Thyroid gland (tissue), 4 donors: ENCODE data around the gene EML4. TPM values are rescaled to one million over a fixed set of nuclear protein-coding genes. Genes with fewer than 3 reads are reported as not detected.

ENCODE experiments used
- DNase-seq, 2 donors: peaks; one replicate each; pipeline ENCODE4 v3.0.0-alpha.2; 2019
- H3K27ac ChIP-seq, 3 donors: fragments of 200-600 bp; sonication (generic); 1 replicate in 2 of 3; 2 replicates in 1 of 3; pipeline ENCODE4 v1.5.1; 2016 to 2019; ENCODE audit warnings: mild to moderate bottlenecking in 1 of 3, moderate library complexity in 1 of 3
- H3K27me3 ChIP-seq: fragments of 200-600 bp; sonication (generic); one replicate; pipeline ENCODE4 v1.5.1; 2019
- H3K36me3 ChIP-seq, 2 donors: fragments of 200-600 bp; sonication (generic); one replicate each; pipeline ENCODE4 v1.5.1; 2016 to 2019
- H3K4me1 ChIP-seq, 2 donors: fragments of 200-600 bp; sonication (generic); one replicate each; pipeline ENCODE4 v1.5.1; 2017 to 2019
- H3K4me3 ChIP-seq, 3 donors: fragments of 200-600 bp; sonication (generic); replicated peaks in 1 of 3; 1 replicate in 2 of 3; 2 replicates in 1 of 3; pipeline ENCODE4 v1.5.1; 2016; ENCODE audit warnings: mild to moderate bottlenecking in 1 of 3
- H3K9me3 ChIP-seq: fragments of 200-600 bp; sonication (generic); one replicate; pipeline ENCODE4 v1.5.1; 2017
- POLR2A ChIP-seq, 2 donors: fragments of 450-650 bp; IDR thresholded peaks; one replicate each; pipeline ENCODE4 v1.6.1; 2017; ENCODE audit warnings: antibody characterized with exemption in 2 of 2, mild to moderate bottlenecking in 2 of 2, moderate library complexity in 1 of 2
- WGBS, 2 donors: methylation state at CpG; one replicate each; pipeline ENCODE4 v1.1.5; 2017; 5-methylcytosine and 5-hydroxymethylcytosine counted together
- intact Hi-C: fragments of 100-400 bp; cut with DNase I; formaldehyde crosslinking; loops from one replicate; pipeline ENCODE4 v1.15.1; 2023
- total RNA-seq, 4 donors: library from RNA; depleted of rRNA; stranded (reverse); fragments of >200 nt; gene quantifications; one replicate each; pipeline ENCODE4 v1.2.3, GENCODE V29; 2016
- TF ChIP-seq, protein P1 (sequence below), 6 experiments: fragments of 200-600 bp in 3 of 6; fragments of 450-650 bp in 3 of 6; sonication (generic) in 3 of 6; IDR thresholded peaks; one replicate each; pipeline ENCODE4 v1.5.1; 2016 to 2019; ENCODE audit warnings: antibody characterized with exemption in 6 of 6, mild to moderate bottlenecking in 2 of 6, inconsistent platforms in 1 of 6, moderate library complexity in 1 of 6

The EML4 gene
- total RNA-seq, 4 donors from 2014 or later, result 52.5 to 67.2 (median 64.7) TPM

GRCh38 chr2:42290005-42290404 lies 120.9 kb downstream of the EML4 start:
- Histone ChIP-seq H3K27me3 (no peaks in the 10 kb centered on the region), H3K27ac (no peak overlapping the region), H3K4me1 (no peaks in the 10 kb centered on the region), H3K4me3 (no peak overlapping the region), H3K36me3 (peaks cover 2 to 5% of the 10 kb centered on the region in 2 donors), H3K9me3 (no peaks in the 10 kb centered on the region)
- WGBS, 2 donors, result 96 to 97% methylated on average over 8 of the region's 8 CpGs
- intact Hi-C loops, result no loop called here
- DNase-seq, result no peak
- TF ChIP-seq POLR2A (IDR thresholded peaks at IDR 0.05), result no peak
- TF ChIP-seq, protein P1, sequence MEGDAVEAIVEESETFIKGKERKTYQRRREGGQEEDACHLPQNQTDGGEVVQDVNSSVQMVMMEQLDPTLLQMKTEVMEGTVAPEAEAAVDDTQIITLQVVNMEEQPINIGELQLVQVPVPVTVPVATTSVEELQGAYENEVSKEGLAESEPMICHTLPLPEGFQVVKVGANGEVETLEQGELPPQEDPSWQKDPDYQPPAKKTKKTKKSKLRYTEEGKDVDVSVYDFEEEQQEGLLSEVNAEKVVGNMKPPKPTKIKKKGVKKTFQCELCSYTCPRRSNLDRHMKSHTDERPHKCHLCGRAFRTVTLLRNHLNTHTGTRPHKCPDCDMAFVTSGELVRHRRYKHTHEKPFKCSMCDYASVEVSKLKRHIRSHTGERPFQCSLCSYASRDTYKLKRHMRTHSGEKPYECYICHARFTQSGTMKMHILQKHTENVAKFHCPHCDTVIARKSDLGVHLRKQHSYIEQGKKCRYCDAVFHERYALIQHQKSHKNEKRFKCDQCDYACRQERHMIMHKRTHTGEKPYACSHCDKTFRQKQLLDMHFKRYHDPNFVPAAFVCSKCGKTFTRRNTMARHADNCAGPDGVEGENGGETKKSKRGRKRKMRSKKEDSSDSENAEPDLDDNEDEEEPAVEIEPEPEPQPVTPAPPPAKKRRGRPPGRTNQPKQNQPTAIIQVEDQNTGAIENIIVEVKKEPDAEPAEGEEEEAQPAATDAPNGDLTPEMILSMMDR (IDR thresholded peaks at IDR 0.05), result no peak

- Histone ChIP-seq H3K9me3 (no peaks in the 10 kb centered on the region), H3K36me3 (peaks cover 12% of the 10 kb centered on the region in 2 donors), H3K27ac (no peak overlapping the region), H3K4me3 (no peak overlapping the region), H3K27me3 (no peaks in the 10 kb centered on the region), H3K4me1 (no peaks in the 10 kb centered on the region)
- no peak for DNase-seq
- 98 to 99% methylated on average over 8 of the region's 8 CpGs for WGBS, 2 donors
- TF ChIP-seq, protein P1 (IDR thresholded peaks at IDR 0.05), result no peak
- TF ChIP-seq POLR2A (IDR thresholded peaks at IDR 0.05), result no peak
- intact Hi-C loops, result no loop called here
These were observed 123.9 kb downstream of the EML4 start for GRCh38 chr2:42293019-42293418.

DNA sequence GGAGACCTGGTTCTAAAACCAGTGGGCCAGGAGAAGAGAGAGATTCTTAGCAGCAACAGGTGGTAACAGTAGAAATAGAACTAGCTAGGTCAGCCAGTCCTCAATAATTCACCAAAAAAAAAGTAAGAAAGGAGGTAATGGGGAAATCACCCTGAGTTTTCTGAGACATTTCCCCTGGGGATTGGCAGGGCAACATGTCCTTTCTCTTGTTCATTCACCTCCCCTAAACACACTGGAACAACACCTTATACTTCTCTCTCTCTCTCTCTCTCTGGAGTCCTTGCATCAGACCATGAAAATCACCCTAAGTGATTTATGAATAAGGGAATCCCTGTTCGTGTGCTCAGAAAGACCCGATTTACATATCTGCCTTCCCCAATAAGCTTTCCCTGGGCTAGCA lies 127.1 kb downstream of the EML4 start:
- 84 to 99% methylated on average over 2 of the region's 2 CpGs for WGBS, 2 donors
- Histone ChIP-seq H3K27me3 (no peaks in the 10 kb centered on the region), H3K9me3 (no peaks in the 10 kb centered on the region), H3K27ac (no peak overlapping the region), H3K4me3 (no peak overlapping the region), H3K4me1 (no peaks in the 10 kb centered on the region), H3K36me3 (peaks cover 12% of the 10 kb centered on the region in 2 donors)
- TF ChIP-seq, protein P1 (IDR thresholded peaks at IDR 0.05), result no peak
- no peak for TF ChIP-seq POLR2A (IDR thresholded peaks at IDR 0.05)
- intact Hi-C loops, result no loop called here
- no peak for DNase-seq

GRCh38 chr2:42297322-42297936 lies 128.3 kb downstream of the EML4 start:
- H3K27me3 ChIP-seq, result no peaks in the 10 kb centered on the region
- 83 to 85% methylated on average over 2 of the region's 2 CpGs for WGBS, 2 donors
- no peaks in the 10 kb centered on the region for H3K4me1 ChIP-seq
- H3K4me3 ChIP-seq, result no peak overlapping the region
- intact Hi-C loops, result no loop called here
- TF ChIP-seq POLR2A (IDR thresholded peaks at IDR 0.05), result no peak
- TF ChIP-seq, protein P1 (IDR thresholded peaks at IDR 0.05), result no peak
- DNase-seq, result no peak
- H3K36me3 ChIP-seq, result peaks cover 7 to 12% of the 10 kb centered on the region in 2 donors
- H3K27ac ChIP-seq, result no peak overlapping the region
- H3K9me3 ChIP-seq, result no peaks in the 10 kb centered on the region

DNA sequence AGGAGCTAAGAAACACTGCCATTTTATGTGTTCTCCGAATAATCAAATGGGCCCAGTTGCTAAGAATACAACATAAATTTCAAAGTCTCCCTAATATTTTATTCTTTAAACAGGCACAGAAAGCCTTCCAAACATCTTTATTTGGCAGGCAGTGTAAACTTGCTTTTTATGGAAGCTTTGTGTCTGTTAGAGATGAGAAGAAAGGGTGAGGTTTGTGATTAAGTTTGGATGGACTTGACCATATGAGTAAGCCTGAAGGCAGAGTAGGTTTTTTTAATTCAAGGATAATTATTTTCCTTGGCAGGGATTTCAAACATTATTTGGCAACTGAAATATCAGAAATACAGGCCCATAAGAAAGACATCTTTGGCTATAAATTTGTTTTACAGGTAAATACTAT lies 129.0 kb downstream of the EML4 start:
- Histone ChIP-seq H3K4me3 (no peak overlapping the region), H3K27me3 (no peaks in the 10 kb centered on the region), H3K4me1 (no peaks in the 10 kb centered on the region), H3K36me3 (peaks cover 7 to 15% of the 10 kb centered on the region in 2 donors), H3K9me3 (no peaks in the 10 kb centered on the region), H3K27ac (no peak overlapping the region)
- DNase-seq, result no peak
- TF ChIP-seq, protein P1 (IDR thresholded peaks at IDR 0.05), result no peak
- no peak for TF ChIP-seq POLR2A (IDR thresholded peaks at IDR 0.05)
- 48 to 90% methylated on average over 1 of the region's 1 CpG for WGBS, 2 donors
- intact Hi-C loops, result no loop called here
